Body of pancreas (tissue), 4 donors: ENCODE data around the gene ARHGAP4.

ENCODE experiments used
- CTCF ChIP-seq, 7 experiments: fragments of 450-650 bp in 4 of 7; fragments of 200-600 bp in 3 of 7; sonication (generic) in 3 of 7; IDR thresholded peaks; one replicate each; pipeline ENCODE4 v1.5.1; 2016 to 2019; ENCODE audit warnings: antibody characterized with exemption in 7 of 7
- POLR2A ChIP-seq, 3 donors: fragments of 450-650 bp; IDR thresholded peaks; one replicate each; pipeline ENCODE4 v1.6.1; 2016; ENCODE audit warnings: antibody characterized with exemption in 3 of 3, mild to moderate bottlenecking in 2 of 3

GRCh38 chrX:153950127-153950526 lies 24.1 kb upstream of the ARHGAP4 start:
- TF ChIP-seq CTCF (IDR thresholded peaks at IDR 0.05), result no peak
- TF ChIP-seq POLR2A (IDR thresholded peaks at IDR 0.05), result no peak
